Keratinocyte (primary cell): Measurements from ENCODE around the gene FAM161A. TPM values are rescaled to one million over a fixed set of nuclear protein-coding genes. Genes with fewer than 3 reads are reported as not detected.

Source experiments
- DNase-seq: peaks from one replicate; pipeline ENCODE4 v3.0.0-alpha.2; 2011; ENCODE audit warnings: low read depth, missing footprints, low spot score
- FAIRE-seq: peaks from 2 replicates; lab custom pipeline; 2011; peaks lifted over from hg19 to GRCh38; lab: Jason Lieb, UNC
- H2AFZ ChIP-seq: 2 replicates; pipeline ENCODE4 v1.6.0; 2012; ENCODE audit warnings: low read length, control low read depth, inconsistent platforms; ENCODE audit not compliant: control insufficient read depth
- H3K27ac ChIP-seq: 2 replicates; pipeline ENCODE4 v1.5.1; 2011; ENCODE audit warnings: low read length; ENCODE audit not compliant: control insufficient read depth, insufficient read depth
- H3K27me3 ChIP-seq: 3 replicates; pipeline ENCODE4 v1.6.0; 2011; ENCODE audit warnings: low read length; ENCODE audit not compliant: control insufficient read depth, insufficient read depth; ENCODE audit errors: extremely low read depth
- H3K36me3 ChIP-seq, 2 experiments: 2 replicates in 1 of 2; 3 replicates in 1 of 2; pipeline ENCODE4 v1.5.1; 2011; ENCODE audit warnings: low read length in 2 of 2, mild to moderate bottlenecking in 1 of 2; ENCODE audit not compliant: control insufficient read depth in 2 of 2, insufficient read depth in 2 of 2; ENCODE audit errors: extremely low read depth in 1 of 2
- H3K4me1 ChIP-seq: 3 replicates; pipeline ENCODE4 v1.5.1; 2011; ENCODE audit warnings: low read length; ENCODE audit not compliant: control insufficient read depth, insufficient read depth; ENCODE audit errors: extremely low read depth
- H3K4me2 ChIP-seq: 3 replicates; pipeline ENCODE4 v1.6.0; 2011; ENCODE audit warnings: low read depth, low read length; ENCODE audit not compliant: control insufficient read depth, insufficient read depth; ENCODE audit errors: extremely low read depth
- H3K4me3 ChIP-seq, 3 experiments: fragments of 200-600 bp in 1 of 3; sonication (generic) in 1 of 3; 2 replicates in 2 of 3; 3 replicates in 1 of 3; pipeline ENCODE4 v1.5.1; 2011 to 2016; ENCODE audit warnings: low read length in 3 of 3, mild to moderate bottlenecking in 3 of 3, control low read depth in 2 of 3, inconsistent platforms in 1 of 3, low read depth in 1 of 3, mixed read lengths in 1 of 3, mixed run types in 1 of 3, moderate library complexity in 1 of 3; ENCODE audit not compliant: control insufficient read depth in 2 of 3, insufficient read depth in 2 of 3; ENCODE audit errors: extremely low read depth in 1 of 3
- H3K79me2 ChIP-seq: 2 replicates; pipeline ENCODE4 v1.6.0; 2012; ENCODE audit warnings: low read length; ENCODE audit not compliant: control insufficient read depth, insufficient read depth
- H3K9ac ChIP-seq: 3 replicates; pipeline ENCODE4 v1.6.0; 2011; ENCODE audit warnings: low read length; ENCODE audit not compliant: control insufficient read depth, insufficient read depth; ENCODE audit errors: extremely low read depth
- H3K9me1 ChIP-seq: 3 replicates; pipeline ENCODE4 v1.6.0; 2011; ENCODE audit warnings: low read length; ENCODE audit not compliant: control insufficient read depth, insufficient read depth; ENCODE audit errors: extremely low read depth
- H3K9me3 ChIP-seq: 2 replicates; pipeline ENCODE4 v1.5.1; 2012; ENCODE audit warnings: low read depth, low read length; ENCODE audit not compliant: control insufficient read depth
- H4K20me1 ChIP-seq: 3 replicates; pipeline ENCODE4 v1.6.0; 2011; ENCODE audit warnings: low read length; ENCODE audit not compliant: control insufficient read depth, insufficient read depth; ENCODE audit errors: extremely low read depth
- CTCF ChIP-seq, 3 experiments: IDR thresholded peaks in 1 of 3; conservative IDR thresholded peaks in 1 of 3; optimal IDR thresholded peaks in 1 of 3; 2 replicates in 2 of 3; 3 replicates in 1 of 3; pipeline versions ENCODE3 to v1.5.1; 2011; ENCODE audit warnings: low read length in 3 of 3, mild to moderate bottlenecking in 3 of 3, moderate library complexity in 2 of 3, control low read depth in 1 of 3, inconsistent platforms in 1 of 3; ENCODE audit not compliant: insufficient read depth in 2 of 3; ENCODE audit errors: extremely low read depth in 1 of 3
- EZH2 ChIP-seq: IDR thresholded peaks from one replicate; pipeline ENCODE4 v1.6.1; 2012; ENCODE audit warnings: inconsistent platforms, mild to moderate bottlenecking, low read length, moderate library complexity
- dilution Hi-C: fragments of 300-500 bp; cut with MboI; formaldehyde crosslinking; loops from one replicate; pipeline ENCODE4 v1.7.0; 2020; ENCODE audit warnings: low sequenced_read_pairs; ENCODE audit not compliant: extremely low pct_ligation_motif_present
- polyA plus RNA-seq, 5 experiments: library from polyadenylated mRNA; depleted of rRNA in 3 of 5; stranded (reverse) in 3 of 5; stranded (forward) in 1 of 5; unstranded in 1 of 5; fragments of >200 nt; gene quantifications; 1 replicate in 1 of 5; 2 replicates in 3 of 5; 3 replicates in 1 of 5; pipeline versions ENCODE4 v1.2.1 to v1.2.3, GENCODE V29; 2011 to 2012; ENCODE audit warnings: missing spikeins in 2 of 5, low read depth in 1 of 5, low replicate concordance in 1 of 5

Gene FAM161A
- polyA plus RNA-seq, 1 donor (not counting 4 experiments of a cell fraction or from before 2014, with no cell fraction given), result 2.1 TPM

GRCh38 chr2:61807036-61807757 lies 46.7 kb downstream of the FAM161A start:
- Histone ChIP-seq H3K9me3 (no peaks in the 10 kb centered on the region), H3K9me1 (no peaks in the 10 kb centered on the region), H2AFZ (no peak overlapping the region), H3K4me2 (no peak overlapping the region), H3K4me1 (no peaks in the 10 kb centered on the region), H3K36me3 (no peaks in the 10 kb centered on the region), H3K27ac (no peak overlapping the region), H4K20me1 (no peaks in the 10 kb centered on the region), H3K4me3 (no peak overlapping the region), H3K27me3 (peaks cover 4% of the 10 kb centered on the region), H3K79me2 (no peaks in the 10 kb centered on the region), H3K9ac (no peak overlapping the region)
- no peak for FAIRE-seq
- DNase-seq, result no peak
- dilution Hi-C loops, result no loop called here
- TF ChIP-seq CTCF (optimal IDR thresholded peaks at IDR 0.05 in 1 of 3, IDR thresholded peaks at IDR 0.05 in 1 of 3, conservative IDR thresholded peaks at IDR 0.05 in 1 of 3; ENCODE audit: extremely low read depth in 1 of 3, insufficient read depth in 2 of 3, low read length in 3 of 3) (no peak), EZH2 (no peak)

- H3K9me3 ChIP-seq, result no peaks in the 10 kb centered on the region
- no peaks in the 10 kb centered on the region for H3K36me3 ChIP-seq
- no peak overlapping the region for H3K9ac ChIP-seq
- H3K27ac ChIP-seq, result no peak overlapping the region
- no peak overlapping the region for H2AFZ ChIP-seq
- TF ChIP-seq CTCF (optimal IDR thresholded peaks at IDR 0.05 in 1 of 3, IDR thresholded peaks at IDR 0.05 in 1 of 3, conservative IDR thresholded peaks at IDR 0.05 in 1 of 3; ENCODE audit: extremely low read depth in 1 of 3, insufficient read depth in 2 of 3, low read length in 3 of 3) (no peak), EZH2 (no peak)
- peaks cover 4% of the 10 kb centered on the region for H3K27me3 ChIP-seq
- FAIRE-seq, result no peak
- no peaks in the 10 kb centered on the region for H3K9me1 ChIP-seq
- H3K4me2 ChIP-seq, result no peak overlapping the region
- no peaks in the 10 kb centered on the region for H3K79me2 ChIP-seq
- no peaks in the 10 kb centered on the region for H4K20me1 ChIP-seq
- DNase-seq, result no peak
- no peak overlapping the region for H3K4me3 ChIP-seq
- H3K4me1 ChIP-seq, result no peaks in the 10 kb centered on the region
- dilution Hi-C loops, result no loop called here
Observed at GRCh38 chr2:61802548-61802947, 51.3 kb downstream of the FAM161A start.
